HepG2 (cell line): Measurements from ENCODE around the gene FOLR1. TPM values are rescaled to one million over a fixed set of nuclear protein-coding genes. Genes with fewer than 3 reads are reported as not detected.

Experiments
- ATAC-seq: fragments of 200-7000 bp; cut with Tn5 transposase; 3 replicates; pipeline ENCODE4 v1.9.1; 2020; ENCODE audit warnings: mild to moderate bottlenecking, moderate library complexity
- BruUV-seq: library from RNA; stranded (reverse); fragments of 400-500 nt; replicated peaks from 2 replicates; lab custom pipeline; 2021; lab: Mats Ljungman, UMichigan
- CTCF ChIA-PET: fragments of 300-600 bp; formaldehyde crosslinking; extraction: SDS; loops from one replicate; lab custom pipeline; 2021; ENCODE audit warnings: low total read pairs, inconsistent platforms, low intra/inter-chr PET ratio; lab: Yijun Ruan, JAX
- POLR2A ChIA-PET: fragments of 350-600 bp; sonication (Branson Sonifier 250); formaldehyde crosslinking; loops from one replicate; lab custom pipeline; 2020; ENCODE audit warnings: antibody characterized with exemption, inconsistent platforms; lab: Yijun Ruan, JAX
- DNase-seq: peaks from one replicate; pipeline ENCODE4 v3.0.0-alpha.2; 2015; ENCODE audit warnings: low spot score
- FAIRE-seq: peaks from 3 replicates; lab custom pipeline; 2011; peaks lifted over from hg19 to GRCh38; lab: Jason Lieb, UNC
- H2AFZ ChIP-seq: one replicate; pipeline ENCODE4 v1.6.1; 2011; ENCODE audit warnings: low read length, inconsistent platforms
- H3K27ac ChIP-seq: fragments of 300-600 bp; 3 replicates; pipeline ENCODE4 v1.8.0; 2011; ENCODE audit warnings: mixed run types, mild to moderate bottlenecking, mixed read lengths, low read length, inconsistent platforms; ENCODE audit not compliant: insufficient read depth; ENCODE audit errors: extremely low read length
- H3K27me3 ChIP-seq, 2 experiments: fragments of 200-600 bp in 1 of 2; 2 replicates in 1 of 2; 3 replicates in 1 of 2; pipeline versions ENCODE4 v1.6.0 to v1.8.0; 2011; ENCODE audit warnings: low read length in 2 of 2, mild to moderate bottlenecking in 2 of 2, moderate library complexity in 2 of 2, inconsistent platforms in 1 of 2; ENCODE audit not compliant: insufficient read depth in 2 of 2, control insufficient read depth in 1 of 2
- H3K36me3 ChIP-seq, 2 experiments: fragments of 200-600 bp in 1 of 2; replicated peaks in 1 of 2; 2 replicates in 1 of 2; 3 replicates in 1 of 2; pipeline versions ENCODE4 v1.5.1 to v1.8.0; 2011; ENCODE audit warnings: low read length in 2 of 2, inconsistent platforms in 1 of 2; ENCODE audit not compliant: insufficient read depth in 2 of 2, control insufficient read depth in 1 of 2
- H3K4me1 ChIP-seq: 2 replicates; pipeline ENCODE4 v1.5.1; 2012; ENCODE audit warnings: low read length, inconsistent platforms; ENCODE audit not compliant: insufficient read depth
- H3K4me2 ChIP-seq: 2 replicates; pipeline ENCODE4 v1.6.0; 2011; ENCODE audit warnings: low read depth, low read length, inconsistent platforms
- H3K4me3 ChIP-seq, 3 experiments: fragments of 200-600 bp in 1 of 3; sonication (generic), shearing (Covaris generic) in 1 of 3; replicated peaks in 1 of 3; 2 replicates each; pipeline ENCODE4 v1.5.1; 2011 to 2016; ENCODE audit warnings: low read length in 3 of 3, inconsistent platforms in 2 of 3, low read depth in 2 of 3, mild to moderate bottlenecking in 2 of 3, control low read depth in 1 of 3, mixed read lengths in 1 of 3; ENCODE audit not compliant: insufficient read depth in 1 of 3
- H3K79me2 ChIP-seq: one replicate; pipeline ENCODE4 v1.6.1; 2011; ENCODE audit warnings: low read length, inconsistent platforms; ENCODE audit not compliant: insufficient read depth
- H3K9ac ChIP-seq: 2 replicates; pipeline ENCODE4 v1.6.0; 2011; ENCODE audit warnings: mild to moderate bottlenecking, low read depth, low read length, inconsistent platforms; ENCODE audit not compliant: insufficient read depth
- H3K9me3 ChIP-seq: 2 replicates; pipeline ENCODE4 v1.5.1; 2012; ENCODE audit warnings: mild to moderate bottlenecking, low read length
- H4K20me1 ChIP-seq: 2 replicates; pipeline ENCODE4 v1.6.0; 2011; ENCODE audit warnings: inconsistent platforms, mild to moderate bottlenecking, low read length, moderate library complexity; ENCODE audit not compliant: insufficient read depth
- FOXO1 ChIP-seq: sonication (generic); formaldehyde crosslinking; IDR thresholded peaks from 2 replicates; pipeline ENCODE4 v1.4.0; 2020; ENCODE audit warnings: missing genetic modification reagents
- ZNF460 ChIP-seq: sonication (generic); formaldehyde crosslinking; IDR thresholded peaks from 2 replicates; pipeline ENCODE4 v1.5.1; 2020; ENCODE audit warnings: missing genetic modification reagents, mild to moderate bottlenecking, borderline replicate concordance
- WGBS: methylation state at CpG from one replicate; pipeline ENCODE4 v1.1.6; 2017; ENCODE audit warnings: low lambda C conversion rate; 5-methylcytosine and 5-hydroxymethylcytosine counted together
- in situ Hi-C: cut with HindIII; loops from 2 replicates; pipeline ENCODE4 v1.10.0; 2017; ENCODE audit warnings: low pct_unique_long_range_greater_than_20kb; ENCODE audit not compliant: extremely low pct_ligation_motif_present
- intact Hi-C: fragments of 100-400 bp; cut with micrococcal nuclease; formaldehyde crosslinking; loops from one replicate; pipeline ENCODE4 v1.10.0; 2022; ENCODE audit not compliant: unreplicated experiment
- polyA plus RNA-seq, 8 experiments: library from polyadenylated mRNA; depleted of rRNA in 3 of 8; stranded (reverse) in 7 of 8; unstranded in 1 of 8; fragments of >200 nt; fragmentation: Illumina TruSeq in 4 of 8; extraction: Trizol in 4 of 8; gene quantifications; 2 replicates each; pipeline versions ENCODE4 v1.2.1 to v1.2.3, GENCODE V29; 2011 to 2016; ENCODE audit warnings: low read depth in 4 of 8, missing spikeins in 1 of 8, mixed read lengths in 1 of 8; ENCODE audit not compliant: insufficient read depth in 1 of 8
- total RNA-seq, 5 experiments: library from RNA; depleted of rRNA; stranded (reverse); fragments of >200 nt; fragmentation: Illumina TruSeq; extraction: Trizol; gene quantifications; 2 replicates each; pipeline ENCODE4 v1.2.3, GENCODE V29; 2016; ENCODE audit warnings: low read depth in 1 of 5
- TF ChIP-seq, protein P1 (sequence below): fragments of 450-650 bp; IDR thresholded peaks from 2 replicates; pipeline ENCODE4 v1.6.1; 2016

The FOLR1 gene
- total and polyA plus RNA-seq, 2 of the 13 experiments (the other 11 are each of a cell fraction or from before 2014, with no cell fraction given) = 0.20 TPM; not detected in 1

DNA sequence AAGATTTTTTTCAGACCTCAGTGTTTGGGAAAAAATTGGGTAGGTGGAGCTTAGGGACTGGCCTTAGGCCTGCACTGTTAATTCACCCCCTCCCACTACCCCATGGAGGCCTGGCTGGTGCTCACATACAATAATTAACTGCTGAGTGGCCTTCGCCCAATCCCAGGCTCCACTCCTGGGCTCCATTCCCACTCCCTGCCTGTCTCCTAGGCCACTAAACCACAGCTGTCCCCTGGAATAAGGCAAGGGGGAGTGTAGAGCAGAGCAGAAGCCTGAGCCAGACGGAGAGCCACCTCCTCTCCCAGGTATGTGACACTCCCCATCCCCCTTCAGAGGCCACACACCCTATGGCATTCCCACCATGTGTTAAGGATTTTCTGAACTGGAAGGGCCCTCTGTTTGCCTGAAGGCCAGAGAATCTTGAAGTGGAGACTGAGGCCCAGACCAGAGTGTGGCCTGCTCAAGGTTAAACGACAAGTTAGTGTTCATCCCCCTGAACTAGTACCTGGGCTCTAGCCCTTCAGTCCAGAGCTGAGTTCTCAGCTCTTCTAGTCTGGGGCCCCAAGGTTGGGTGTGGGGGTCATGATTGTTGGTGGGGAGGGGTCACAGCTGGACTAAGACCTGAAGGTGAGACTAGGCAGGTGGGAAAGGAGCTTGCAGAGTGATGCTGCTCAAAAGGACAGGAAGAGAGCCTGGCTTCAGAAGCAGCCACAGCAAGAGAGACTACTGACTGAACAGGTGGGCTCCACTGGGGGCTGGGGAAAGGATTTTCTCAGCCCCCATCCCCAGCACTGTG lies 2.3 kb upstream of the FOLR1 start:
- Histone ChIP-seq H3K9me3 (no peaks in the 10 kb centered on the region), H3K9ac (no peak overlapping the region), H3K4me3 (no peak overlapping the region), H3K4me1 (0 out of 2 replicates have a peak, but pooled peaks cover 7% of the 10 kb centered on the region), H3K4me2 (no peak overlapping the region), H4K20me1 (no peaks in the 10 kb centered on the region), H2AFZ (no peak overlapping the region), H3K36me3 (no peaks in the 10 kb centered on the region), H3K27ac (no peak overlapping the region), H3K79me2 (no peaks in the 10 kb centered on the region), H3K27me3 (0 out of 5 replicates have a peak, but pooled peaks cover 0 to 6% of the 10 kb centered on the region in 2 experiments)
- intact Hi-C loops (no loop called here), in situ Hi-C loops (no loop called here)
- ChIA-PET CTCF (no interaction called here), POLR2A (no interaction called here)
- DNase-seq = no peak
- no peak for TF ChIP-seq ZNF460 (CRISPR knock-in tag)
- ATAC-seq = peak; percentile 56
- no peak for FAIRE-seq
- no TSS peak for BruUV-seq
- WGBS = 10% methylated on average over 3 of the region's 3 CpGs

DNA sequence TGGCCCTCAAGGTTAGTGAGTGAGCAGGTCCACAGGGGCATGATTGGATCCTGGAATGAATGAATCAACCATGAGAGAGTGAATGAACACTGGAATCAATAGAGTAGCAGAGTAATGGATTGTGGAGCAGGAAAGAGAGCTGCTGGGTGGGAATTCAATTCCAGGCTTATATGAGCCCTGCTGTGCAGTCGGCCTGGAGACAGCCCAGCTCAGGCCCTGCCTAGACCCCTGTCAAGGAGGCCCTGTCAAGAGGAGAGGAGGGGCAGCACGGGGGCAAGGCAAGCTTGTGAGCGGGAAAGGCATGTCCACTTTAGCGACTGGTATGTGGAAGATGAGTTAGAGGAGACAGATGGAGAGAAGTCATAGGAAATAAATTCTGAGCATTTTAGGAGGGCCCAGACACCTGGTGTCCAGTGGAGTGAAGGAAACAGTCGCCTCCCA lies 1.3 kb upstream of the FOLR1 start:
- Histone ChIP-seq H3K36me3 (no peaks in the 10 kb centered on the region), H3K9ac (no peak overlapping the region), H4K20me1 (no peaks in the 10 kb centered on the region)
- ChIA-PET CTCF (no interaction called here), POLR2A (no interaction called here)
- no TSS peak for BruUV-seq
- TF ChIP-seq, protein P1, sequence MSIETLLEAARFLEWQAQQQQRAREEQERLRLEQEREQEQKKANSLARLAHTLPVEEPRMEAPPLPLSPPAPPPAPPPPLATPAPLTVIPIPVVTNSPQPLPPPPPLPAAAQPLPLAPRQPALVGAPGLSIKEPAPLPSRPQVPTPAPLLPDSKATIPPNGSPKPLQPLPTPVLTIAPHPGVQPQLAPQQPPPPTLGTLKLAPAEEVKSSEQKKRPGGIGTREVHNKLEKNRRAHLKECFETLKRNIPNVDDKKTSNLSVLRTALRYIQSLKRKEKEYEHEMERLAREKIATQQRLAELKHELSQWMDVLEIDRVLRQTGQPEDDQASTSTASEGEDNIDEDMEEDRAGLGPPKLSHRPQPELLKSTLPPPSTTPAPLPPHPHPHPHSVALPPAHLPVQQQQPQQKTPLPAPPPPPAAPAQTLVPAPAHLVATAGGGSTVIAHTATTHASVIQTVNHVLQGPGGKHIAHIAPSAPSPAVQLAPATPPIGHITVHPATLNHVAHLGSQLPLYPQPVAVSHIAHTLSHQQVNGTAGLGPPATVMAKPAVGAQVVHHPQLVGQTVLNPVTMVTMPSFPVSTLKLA = no peak
- no peak for TF ChIP-seq FOXO1
- TF ChIP-seq, all 625 proteins: peak for 0
- no peaks in the 10 kb centered on the region for H3K79me2 ChIP-seq
- 42% methylated on average over 5 of the region's 5 CpGs for WGBS
- in situ Hi-C loops (no loop called here), intact Hi-C loops (no loop called here)
- 0 out of 5 replicates have a peak, but pooled peaks cover 0 to 6% of the 10 kb centered on the region in 2 experiments for H3K27me3 ChIP-seq
- ATAC-seq (no peak), DNase-seq (no peak), FAIRE-seq (no peak)
- H3K9me3 ChIP-seq = no peaks in the 10 kb centered on the region
- no peak overlapping the region for H3K4me2 ChIP-seq
- no peak overlapping the region for H3K27ac ChIP-seq
- no peak overlapping the region for H2AFZ ChIP-seq
- no peak overlapping the region for H3K4me3 ChIP-seq
- H3K4me1 ChIP-seq = 0 out of 2 replicates have a peak, but pooled peaks cover 7% of the 10 kb centered on the region
